Stimulated activated CD8-positive, alpha-beta memory T cell treated with anti-CD3 and anti-CD28 coated beads, Interleukin-12 subunit alpha, Interleukin-12 subunit beta, amount 100 ng/mL, for 24 hours (primary cell): Measurements from ENCODE around the gene FRMD1.

Source experiments
- DNase-seq: peaks from one replicate; pipeline ENCODE4 v3.0.0-alpha.2; 2020; ENCODE audit errors: extremely low read depth

FRMD1 gene

GRCh38 chr6:168027521-168027920 lies 51.5 kb downstream of the FRMD1 start:
- DNase-seq, result no peak

- no peak for DNase-seq
These were observed 52.1 kb downstream of the FRMD1 start for GRCh38 chr6:168026925-168027324.

- DNase-seq, result no peak
These were observed 52.9 kb downstream of the FRMD1 start for GRCh38 chr6:168025831-168026710.

DNA sequence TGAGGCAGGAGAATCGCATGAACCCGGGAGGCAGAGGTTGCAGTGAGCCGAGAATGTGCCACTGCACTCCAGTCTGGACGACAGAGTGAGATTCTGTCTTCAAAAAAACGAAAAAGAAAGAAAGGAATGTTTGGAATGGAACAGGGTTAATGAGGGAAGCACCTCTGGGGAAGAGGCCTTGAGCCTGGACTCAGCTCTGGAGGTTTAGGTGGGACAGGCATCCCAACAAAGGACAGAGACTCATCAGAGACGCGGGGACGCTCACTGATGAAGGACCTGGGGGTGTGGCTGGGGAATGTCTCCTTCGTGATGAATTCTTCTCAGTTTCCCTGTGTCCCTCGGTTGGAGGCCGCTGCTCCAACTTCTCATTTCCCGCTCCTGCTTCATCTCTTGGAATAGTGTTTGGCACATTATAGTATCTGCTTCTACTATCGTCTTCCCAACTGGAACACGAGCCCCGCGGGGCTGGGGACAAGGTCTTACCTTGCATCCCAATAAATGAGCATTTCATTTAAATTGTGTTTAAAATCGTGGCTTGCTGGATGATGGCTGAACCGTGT lies 54.0 kb downstream of the FRMD1 start:
- DNase-seq, result no peak

DNA sequence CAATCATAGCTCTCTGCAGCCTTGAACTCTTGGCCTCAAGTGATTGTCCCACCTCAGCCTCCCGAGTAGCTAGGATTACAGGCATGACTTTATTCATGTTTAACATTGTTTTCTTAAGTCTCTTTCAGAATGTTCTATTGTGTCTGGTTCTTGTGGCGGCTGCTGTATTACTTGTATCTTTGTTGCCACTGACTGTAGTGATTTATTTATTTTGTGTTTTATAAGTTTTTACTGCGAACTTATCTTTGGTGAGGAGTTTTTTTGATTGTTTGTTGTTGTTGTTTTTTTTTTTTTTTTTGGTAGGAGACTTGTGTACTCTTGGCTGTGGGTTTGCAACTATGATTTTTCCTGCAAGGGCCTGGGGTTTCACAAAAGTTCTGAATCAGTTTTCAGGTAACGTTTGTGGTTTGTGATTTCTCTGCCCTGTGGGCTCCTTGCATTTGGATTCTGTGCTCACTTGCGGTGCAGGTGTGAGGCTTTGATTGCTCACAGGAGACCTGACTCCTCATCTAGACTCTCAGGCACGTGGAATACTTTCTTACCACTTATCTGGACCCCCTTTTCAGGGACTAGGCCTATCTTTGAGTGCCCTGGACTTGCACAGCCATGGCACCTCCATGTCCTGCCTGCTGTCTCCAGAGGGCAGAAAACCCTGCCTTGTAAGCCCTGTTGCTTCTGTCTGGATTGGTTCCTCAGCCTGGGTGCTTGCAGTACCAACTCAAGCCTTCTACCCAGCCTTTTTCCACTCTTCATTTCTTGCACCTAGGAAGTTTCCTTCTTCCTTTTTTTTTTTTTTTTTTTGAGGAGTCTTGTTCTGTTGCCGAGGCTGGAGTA lies 56.3 kb downstream of the FRMD1 start:
- no peak for DNase-seq

DNA sequence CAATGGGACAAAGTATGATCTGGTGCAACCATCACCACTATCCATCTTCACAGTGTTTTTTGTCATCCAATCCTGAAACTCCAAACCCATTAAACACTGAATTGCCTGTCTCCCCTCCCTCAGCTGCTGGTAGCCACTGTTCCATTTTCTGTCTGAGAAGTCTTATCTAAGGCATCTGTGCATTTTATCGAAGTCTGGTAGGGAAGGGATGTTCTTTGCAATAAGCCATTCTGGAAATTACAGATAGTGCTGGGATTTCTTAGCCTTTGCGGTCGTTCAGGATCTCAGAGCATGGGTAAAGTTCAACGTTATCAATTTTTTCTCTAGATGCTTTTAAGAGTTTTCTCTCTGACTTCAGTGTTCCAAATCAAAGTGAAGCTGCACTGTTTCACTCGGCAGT lies 57.4 kb downstream of the FRMD1 start:
- no peak for DNase-seq

DNA sequence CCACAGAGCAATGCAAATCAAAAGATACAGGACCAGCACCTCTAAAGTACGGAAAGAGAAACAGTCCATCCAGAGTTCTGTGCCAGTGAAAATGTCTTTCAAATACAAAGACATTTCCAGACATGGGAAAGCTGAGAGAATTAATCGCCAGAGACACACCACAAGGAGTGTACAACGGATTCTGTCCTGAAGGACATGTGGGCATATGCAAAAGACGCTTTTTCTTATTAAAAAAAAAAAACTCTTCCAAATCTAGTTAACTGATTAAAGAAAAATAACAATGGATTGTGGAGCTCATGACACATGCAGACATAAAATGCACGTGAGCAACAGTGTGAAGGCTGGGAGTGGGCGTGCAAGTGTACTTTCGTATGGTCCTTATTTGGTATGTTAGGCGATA lies 58.8 kb downstream of the FRMD1 start:
- no peak for DNase-seq

DNA sequence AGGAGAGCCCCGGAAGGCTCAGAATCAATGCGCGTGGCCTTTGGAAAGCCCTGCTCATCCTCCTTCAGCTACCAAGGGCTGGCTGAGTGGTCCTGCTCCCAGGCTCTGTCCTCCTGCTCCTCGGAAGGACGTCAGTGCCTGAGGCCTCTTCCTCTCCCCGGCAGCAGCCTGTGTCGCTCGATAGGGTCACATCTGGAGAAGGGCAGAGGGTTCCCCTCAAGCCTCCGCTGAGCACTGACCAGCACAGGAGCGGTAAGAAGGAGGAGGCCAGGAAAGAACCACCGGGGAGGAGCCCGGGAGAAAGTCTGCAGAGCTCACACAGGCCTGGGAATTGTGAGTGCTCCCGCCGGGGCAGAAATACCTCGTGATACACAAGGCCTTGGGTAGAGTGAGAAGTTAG lies 60.3 kb downstream of the FRMD1 start:
- DNase-seq, result no peak

- no peak for DNase-seq
These were observed 61.4 kb downstream of the FRMD1 start for GRCh38 chr6:168017629-168018028.

DNA sequence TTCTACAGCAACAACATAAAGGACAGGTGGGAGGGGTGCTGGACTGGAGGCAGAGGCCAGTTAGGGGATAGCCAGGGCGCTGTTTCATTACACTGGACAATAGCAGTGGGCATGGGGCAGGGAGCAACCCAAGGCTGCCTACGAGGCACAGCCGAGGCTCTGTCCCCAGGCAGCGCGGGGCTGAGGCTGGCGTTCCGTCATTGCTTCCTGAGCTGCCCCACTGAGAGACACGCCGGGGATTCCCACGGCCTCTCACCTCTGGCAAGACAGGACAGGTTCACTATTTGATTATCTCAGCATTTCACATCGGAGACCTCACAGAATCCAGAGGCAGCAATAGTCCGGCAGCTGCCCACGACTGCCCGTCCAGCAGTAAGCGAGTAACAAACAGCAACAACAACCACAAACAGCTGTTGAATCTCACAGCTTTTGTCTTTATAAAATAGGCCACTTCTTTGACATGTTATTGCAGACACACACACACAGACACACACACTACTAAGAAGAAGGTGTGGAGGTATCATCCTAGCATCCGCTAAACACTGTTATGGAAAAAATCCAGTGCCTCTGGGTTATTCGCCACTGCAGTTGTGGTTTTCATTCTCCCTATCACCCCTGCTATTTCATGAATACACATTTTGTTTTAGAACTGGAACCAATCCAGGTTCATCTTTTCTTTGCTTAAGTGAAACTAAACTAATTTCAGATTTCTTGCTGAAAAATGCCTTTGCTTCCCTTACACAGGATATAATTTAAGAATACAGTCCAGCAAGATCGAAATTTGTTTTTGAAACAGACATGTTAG lies 62.1 kb downstream of the FRMD1 start:
- DNase-seq, result no peak

- no peak for DNase-seq
These were observed 62.8 kb downstream of the FRMD1 start for GRCh38 chr6:168016176-168016620.

DNA sequence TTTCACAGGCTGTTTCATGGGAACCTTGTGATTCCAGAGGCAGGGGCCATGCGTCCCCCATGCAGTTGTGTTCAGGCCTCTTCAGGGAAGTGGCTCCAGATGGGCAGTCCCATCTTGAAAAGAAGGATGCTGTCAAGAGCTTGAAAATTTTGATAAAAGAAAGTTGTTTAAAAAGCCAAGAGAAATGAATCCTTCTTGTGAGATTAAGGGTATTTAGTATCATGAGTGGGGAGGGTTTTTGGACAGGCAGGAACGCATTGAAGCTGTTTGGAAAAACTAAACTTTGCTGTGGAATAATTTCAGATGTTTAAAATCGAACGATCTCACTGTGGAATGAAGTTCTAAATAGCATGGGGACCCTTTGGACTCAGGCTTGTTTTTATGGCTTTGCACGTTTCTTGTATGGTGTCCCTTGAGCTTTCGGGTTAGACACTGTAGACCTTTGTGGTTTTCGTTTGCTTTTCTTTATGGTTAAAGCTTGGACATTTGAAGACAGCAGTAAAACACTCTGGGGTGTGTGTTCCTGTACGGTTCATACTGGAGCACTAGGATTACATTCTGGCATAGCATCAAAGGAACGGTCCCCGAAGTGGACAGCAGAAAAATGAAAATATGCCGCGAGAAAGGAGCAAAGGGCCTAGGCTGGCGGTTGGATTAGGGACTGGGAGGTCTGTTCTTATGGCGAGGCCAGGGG lies 63.4 kb downstream of the FRMD1 start:
- no peak for DNase-seq

- DNase-seq, result no peak
These were observed 64.0 kb downstream of the FRMD1 start for GRCh38 chr6:168015009-168015408.

DNA sequence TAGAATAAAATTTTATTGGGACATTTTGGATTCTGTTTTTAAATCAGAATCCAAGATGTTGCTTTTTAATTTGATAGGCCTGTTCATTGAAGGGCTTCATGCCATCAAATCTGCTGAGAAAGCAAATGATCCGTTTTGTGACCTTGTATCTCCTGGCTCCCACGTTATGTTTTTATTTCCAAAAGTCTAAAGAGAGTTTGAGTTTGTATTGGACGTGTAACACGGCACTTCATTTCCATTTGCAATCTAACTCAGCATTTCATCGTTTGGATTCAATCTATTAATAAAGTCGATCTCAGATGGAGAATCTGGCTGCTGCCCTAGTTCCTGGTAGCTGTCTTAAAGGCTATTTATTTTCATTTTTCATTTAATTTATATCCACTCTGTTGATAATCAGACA lies 64.6 kb downstream of the FRMD1 start:
- no peak for DNase-seq

DNA sequence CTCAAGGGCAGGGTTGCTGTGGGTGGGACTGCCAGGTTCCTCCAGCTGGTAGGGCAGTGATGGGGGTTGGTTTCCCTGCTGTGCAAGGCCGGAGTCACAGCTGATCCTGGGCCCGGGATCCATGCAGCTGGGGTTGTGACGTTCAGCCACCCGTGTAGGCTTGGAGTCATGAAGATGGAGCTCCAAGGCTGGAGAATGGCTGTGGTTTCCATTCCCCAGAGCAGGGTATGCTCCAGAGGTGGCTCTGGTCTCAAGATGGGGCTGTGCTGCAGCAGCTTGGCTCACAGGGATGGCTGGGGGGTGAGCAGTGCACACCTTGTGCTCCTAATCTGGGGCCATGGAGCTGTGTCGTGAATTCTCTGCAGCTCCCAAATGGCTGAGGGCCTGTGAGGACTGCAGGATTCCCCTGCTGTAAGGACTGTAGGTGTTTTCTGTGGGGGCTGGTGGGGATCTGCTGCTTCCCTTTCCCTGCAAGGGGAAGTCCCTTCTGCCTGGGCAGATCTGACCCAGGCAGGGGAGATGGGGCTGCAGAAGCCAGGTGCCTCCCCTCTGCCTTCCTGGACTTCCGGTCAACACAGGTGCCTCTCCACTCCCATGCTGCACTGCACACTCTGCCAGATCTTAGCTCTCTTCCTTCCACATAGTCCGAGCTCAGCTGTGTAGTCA lies 65.6 kb downstream of the FRMD1 start:
- DNase-seq, result no peak

GRCh38 chr6:168012431-168013249 lies 66.4 kb downstream of the FRMD1 start:
- DNase-seq, result no peak

- DNase-seq, result no peak
These were observed 67.7 kb downstream of the FRMD1 start for GRCh38 chr6:168011291-168011690.

DNA sequence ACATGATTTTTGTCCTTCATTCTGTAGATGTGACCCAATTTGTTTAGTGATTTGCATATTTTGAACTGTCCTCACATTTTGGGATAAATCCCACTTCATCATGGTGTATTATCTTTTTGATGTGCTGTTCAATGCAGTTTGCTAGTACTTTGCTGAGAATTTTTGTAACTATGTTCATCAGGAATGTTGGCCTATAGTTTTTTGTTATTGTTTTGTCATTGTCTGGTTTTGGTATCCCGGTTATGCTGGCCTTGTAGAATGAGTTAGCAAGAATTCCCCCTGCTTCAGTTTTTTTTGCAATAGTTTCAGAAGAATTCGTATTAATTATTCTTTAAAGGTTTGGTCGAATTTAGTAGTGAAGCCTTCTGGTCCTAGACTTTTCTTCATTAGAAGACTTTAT lies 69.7 kb downstream of the FRMD1 start:
- DNase-seq, result no peak

DNA sequence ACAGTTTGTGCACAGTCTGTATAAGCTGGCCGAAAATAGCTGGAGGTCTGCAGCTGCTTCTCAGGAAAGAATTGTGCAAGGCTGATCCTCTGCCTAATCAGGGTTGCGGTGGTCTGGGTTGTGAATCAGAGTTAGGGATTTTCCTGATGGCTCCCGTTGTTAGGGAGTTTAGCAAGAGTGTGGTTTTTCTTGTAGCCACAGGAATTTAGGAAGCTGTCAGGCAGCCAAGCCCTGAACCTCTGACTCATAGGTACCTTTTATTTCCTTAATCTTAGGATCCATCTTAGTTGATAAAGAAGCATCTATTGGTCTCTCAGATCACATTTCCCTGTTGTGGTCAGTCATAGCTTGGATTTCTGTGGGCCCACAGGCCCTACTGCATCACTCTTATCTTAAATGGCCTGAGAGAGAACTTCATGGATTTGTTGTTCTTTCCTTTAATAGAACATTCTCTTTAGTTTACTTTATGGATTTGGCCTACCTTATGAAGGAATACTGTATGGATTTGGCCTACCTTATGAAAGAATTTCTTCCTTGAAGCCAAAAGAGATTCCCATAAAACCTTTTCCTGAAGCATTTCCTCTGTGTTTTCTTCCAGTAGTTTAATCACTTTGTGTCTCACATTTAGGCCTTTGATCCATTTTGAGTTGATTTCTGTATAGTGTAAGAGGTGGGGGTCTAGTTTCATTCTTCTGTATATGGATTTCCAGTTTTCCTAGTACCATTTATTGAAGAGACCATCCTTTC lies 71.2 kb downstream of the FRMD1 start:
- no peak for DNase-seq
